DOHH2 (cell line): Measurements from ENCODE around the gene MAPK8IP1.

Experiments used
- H3F3A ChIP-seq: fragments of 200-600 bp; sonication (generic), shearing (Covaris generic); 2 replicates; pipeline ENCODE4 v1.6.0; 2016; ENCODE audit warnings: antibody characterized with exemption, mild to moderate bottlenecking; ENCODE audit not compliant: control insufficient read depth, insufficient read depth
- H3K27ac ChIP-seq: fragments of 200-600 bp; sonication (generic); 2 replicates; pipeline ENCODE4 v1.5.1; 2014; ENCODE audit warnings: low read depth, mild to moderate bottlenecking, low read length, moderate library complexity
- H3K27me3 ChIP-seq: fragments of 200-600 bp; sonication (generic); 2 replicates; pipeline ENCODE4 v1.6.1; 2014; ENCODE audit warnings: mild to moderate bottlenecking, low read length, mixed read lengths; ENCODE audit not compliant: control insufficient read depth
- H3K36me3 ChIP-seq: fragments of 200-600 bp; sonication (generic); 2 replicates; pipeline ENCODE4 v1.6.1; 2014; ENCODE audit warnings: mild to moderate bottlenecking, low read length, moderate library complexity, mixed read lengths; ENCODE audit not compliant: control insufficient read depth
- H3K4me1 ChIP-seq: fragments of 200-600 bp; sonication (generic); 2 replicates; pipeline ENCODE4 v1.6.1; 2014; ENCODE audit warnings: mild to moderate bottlenecking, low read length, mixed read lengths; ENCODE audit not compliant: control insufficient read depth
- H3K4me2 ChIP-seq: fragments of 200-600 bp; sonication (generic); 2 replicates; pipeline ENCODE4 v1.6.0; 2014; ENCODE audit warnings: mild to moderate bottlenecking, low read length, moderate library complexity
- H3K4me3 ChIP-seq: fragments of 200-600 bp; sonication (generic); 2 replicates; pipeline ENCODE4 v1.5.1; 2014; ENCODE audit warnings: mild to moderate bottlenecking, low read length, mixed read lengths
- H3K79me2 ChIP-seq: fragments of 200-600 bp; sonication (generic); 2 replicates; pipeline ENCODE4 v1.6.1; 2014; ENCODE audit warnings: mild to moderate bottlenecking, low read length, mixed read lengths; ENCODE audit not compliant: control insufficient read depth
- H3K9me2 ChIP-seq: fragments of 200-600 bp; sonication (generic); replicated peaks from 2 replicates; pipeline ENCODE4 v1.6.1; 2014; ENCODE audit warnings: mild to moderate bottlenecking, low read length, mixed read lengths; ENCODE audit not compliant: control insufficient read depth
- H3K9me3 ChIP-seq: fragments of 200-600 bp; sonication (generic); 2 replicates; pipeline ENCODE4 v1.6.1; 2014; ENCODE audit warnings: antibody characterized with exemption, low read length, mixed read lengths; ENCODE audit not compliant: control insufficient read depth, insufficient read depth
- H4K20me1 ChIP-seq: fragments of 200-600 bp; sonication (generic); 2 replicates; pipeline ENCODE4 v1.6.0; 2014; ENCODE audit warnings: low read depth, mild to moderate bottlenecking, antibody characterized with exemption, low read length, moderate library complexity; ENCODE audit not compliant: control insufficient read depth, insufficient read depth
- CTCF ChIP-seq: fragments of 200-600 bp; sonication (generic); IDR thresholded peaks from one replicate; pipeline ENCODE4 v1.5.1; 2014; ENCODE audit warnings: antibody characterized with exemption, mild to moderate bottlenecking, low read depth, low read length; ENCODE audit not compliant: poor library complexity, severe bottlenecking
- EZH2phosphoT487 ChIP-seq: fragments of 200-600 bp; sonication (generic); IDR thresholded peaks from 2 replicates; pipeline ENCODE4 v1.6.1; 2017; ENCODE audit warnings: borderline replicate concordance, mild to moderate bottlenecking, antibody characterized with exemption, low read length, moderate library complexity, mixed read lengths

Gene MAPK8IP1

DNA sequence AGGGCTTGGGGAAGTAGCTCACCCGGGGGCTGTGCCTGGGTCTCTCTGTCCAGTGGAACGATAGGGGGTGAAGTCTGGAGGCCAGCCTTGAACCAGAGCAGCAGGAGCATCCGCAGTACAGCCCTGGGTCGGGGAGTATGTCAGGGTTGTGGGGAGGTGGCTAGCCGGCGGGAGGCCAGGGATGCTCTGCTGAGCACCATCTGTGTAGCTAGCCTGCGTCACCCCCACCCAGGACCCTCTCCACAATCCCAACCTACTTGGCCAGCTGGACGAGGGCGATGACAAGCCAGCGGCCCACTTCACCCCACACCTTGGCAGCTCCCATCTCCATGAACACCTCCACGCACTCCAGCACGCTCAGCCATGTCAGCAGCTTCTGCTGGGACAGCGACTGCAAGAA is 30.0 kb downstream of the MAPK8IP1 start:
- Histone ChIP-seq H3K4me3 (no peak overlapping the region), H3K9me3 (no peaks in the 10 kb centered on the region), H3K4me2 (no peak overlapping the region), H3K4me1 (peaks cover 36% of the 10 kb centered on the region), H3K27ac (no peak overlapping the region), H3K79me2 (peaks cover 24% of the 10 kb centered on the region), H3K9me2 (no peaks in the 10 kb centered on the region), H3K36me3 (peaks cover 47% of the 10 kb centered on the region), H3K27me3 (no peaks in the 10 kb centered on the region), H4K20me1 (peaks cover 13% of the 10 kb centered on the region), H3F3A (peaks cover 13% of the 10 kb centered on the region)
- TF ChIP-seq EZH2phosphoT487, result no peak
- TF ChIP-seq CTCF, result no peak

DNA sequence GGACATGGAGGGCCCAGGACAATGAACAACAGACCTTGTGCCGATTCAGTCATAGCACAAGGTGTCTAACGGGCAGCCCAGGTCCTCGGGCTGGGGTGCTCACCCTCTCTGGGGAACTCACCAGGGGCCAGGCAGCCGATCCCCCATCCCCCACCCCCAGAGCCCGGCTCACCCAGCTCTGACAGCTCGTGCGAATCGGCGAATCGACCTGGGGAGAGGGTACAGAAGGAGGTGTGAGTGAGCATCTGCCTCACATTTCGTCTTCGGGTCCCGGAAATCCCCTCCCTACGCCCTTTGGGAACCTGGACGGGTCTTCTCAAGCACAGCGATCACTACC is 31.8 kb downstream of the MAPK8IP1 start:
- H3K27ac ChIP-seq, result peak overlapping the region; percentile 84
- H3K36me3 ChIP-seq, result peaks cover 43% of the 10 kb centered on the region
- peaks cover 54% of the 10 kb centered on the region for H3K4me1 ChIP-seq
- TF ChIP-seq CTCF, result no peak
- no peak for TF ChIP-seq EZH2phosphoT487
- peak overlapping the region; percentile 92 for H3K4me2 ChIP-seq
- H4K20me1 ChIP-seq, result peaks cover 16% of the 10 kb centered on the region
- peak overlapping the region; percentile 100 for H3K4me3 ChIP-seq
- H3K9me2 ChIP-seq, result no peaks in the 10 kb centered on the region
- peaks cover 24% of the 10 kb centered on the region for H3K79me2 ChIP-seq
- peaks cover 24% of the 10 kb centered on the region for H3F3A ChIP-seq
- H3K9me3 ChIP-seq, result no peaks in the 10 kb centered on the region
- no peaks in the 10 kb centered on the region for H3K27me3 ChIP-seq

DNA sequence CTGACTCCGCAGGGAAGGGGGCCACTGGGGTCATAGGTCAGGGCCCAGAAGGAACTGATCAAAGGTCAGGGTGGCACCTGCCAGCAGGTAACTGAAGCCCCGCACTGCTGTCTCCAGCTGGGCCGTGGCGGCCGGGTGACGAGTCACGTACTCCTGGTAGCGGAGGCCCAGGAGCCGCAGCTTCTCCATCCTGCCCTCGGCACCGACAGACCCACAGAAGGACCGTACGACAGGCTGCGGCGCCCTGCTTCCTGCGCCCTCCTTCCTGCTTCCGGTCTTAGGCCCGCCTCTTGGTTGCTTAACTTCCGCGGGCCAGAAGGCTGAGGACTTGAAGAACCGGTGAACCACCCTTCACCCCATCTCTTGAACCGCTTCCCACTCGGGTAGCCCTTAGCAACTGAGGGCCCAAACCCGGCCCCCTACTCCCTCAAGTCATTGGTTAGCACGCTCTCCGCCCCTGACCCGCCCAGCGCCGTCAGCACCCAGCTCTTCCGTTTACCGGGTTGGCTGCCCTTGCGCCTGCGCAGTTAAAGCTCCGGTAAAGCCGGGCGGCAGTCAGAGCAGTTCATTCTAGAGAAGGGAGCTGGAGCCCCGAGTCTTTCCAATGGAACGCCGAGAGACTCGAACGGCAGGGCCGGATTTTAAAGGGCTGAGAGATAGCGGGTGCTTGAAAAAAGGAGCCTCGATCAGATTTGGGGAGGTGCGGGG is 32.3 kb downstream of the MAPK8IP1 start, which contains the start of gene PEX16:
Gene PEX16, minus strand, starts transcription at position 255 of the 708 bp plus-strand sequence. Its CDS starts 66 bp downstream, at position 189.
- Histone ChIP-seq H3K79me2 (peaks cover 24% of the 10 kb centered on the region), H3K9me2 (no peaks in the 10 kb centered on the region), H3K4me1 (peaks cover 59% of the 10 kb centered on the region), H3K27ac (peak within 1 kb of the TSS; percentile 84), H3K4me3 (peak within 1 kb of the TSS; percentile 100), H3F3A (peaks cover 24% of the 10 kb centered on the region), H4K20me1 (peaks cover 16% of the 10 kb centered on the region), H3K27me3 (peaks cover under 1% of the 10 kb centered on the region; the same call in 1 of the 2 replicates), H3K9me3 (no peaks in the 10 kb centered on the region), H3K36me3 (peaks cover 43% of the 10 kb centered on the region), H3K4me2 (peak within 1 kb of the TSS; percentile 92)
- no peak for TF ChIP-seq EZH2phosphoT487
- no peak for TF ChIP-seq CTCF
